Sigmoid colon (tissue), 7 donors: ENCODE measurements around the gene LRCH1. TPM values are rescaled to one million over a fixed set of nuclear protein-coding genes. Genes with fewer than 3 reads are reported as not detected.

Experiments used
- DNase-seq: peaks from one replicate; pipeline ENCODE4 v3.0.0-alpha.2; 2019
- H3K27ac ChIP-seq, 4 donors: fragments of 200-600 bp; sonication (generic); one replicate each; pipeline ENCODE4 v1.5.1; 2016 to 2019; ENCODE audit warnings: mild to moderate bottlenecking in 1 of 4
- H3K27me3 ChIP-seq, 3 donors: fragments of 200-600 bp; sonication (generic); one replicate each; pipeline ENCODE4 v1.5.1; 2019; ENCODE audit warnings: mild to moderate bottlenecking in 1 of 3
- H3K36me3 ChIP-seq, 4 donors: fragments of 200-600 bp; sonication (generic); one replicate each; pipeline ENCODE4 v1.5.1; 2016 to 2019
- H3K4me1 ChIP-seq, 4 donors: fragments of 200-600 bp; sonication (generic); one replicate each; pipeline ENCODE4 v1.5.1; 2017 to 2019
- H3K4me3 ChIP-seq, 4 donors: fragments of 200-600 bp; sonication (generic); one replicate each; pipeline ENCODE4 v1.5.1; 2017 to 2019; ENCODE audit warnings: mild to moderate bottlenecking in 2 of 4, moderate library complexity in 1 of 4
- H3K9me3 ChIP-seq, 4 donors: fragments of 200-600 bp in 3 of 4; sonication (generic) in 3 of 4; one replicate each; pipeline versions ENCODE4 v1.5.1 to v1.6.1; 2013 to 2019
- CTCF ChIP-seq, 4 experiments: fragments of 450-650 bp in 3 of 4; fragments of 200-600 bp in 1 of 4; IDR thresholded peaks; one replicate each; pipeline ENCODE4 v1.5.1; 2016 to 2019; ENCODE audit warnings: antibody characterized with exemption in 4 of 4, mild to moderate bottlenecking in 3 of 4, moderate library complexity in 2 of 4
- EP300 ChIP-seq, 4 donors: sonication (generic); formaldehyde crosslinking; IDR thresholded peaks; one replicate each; pipeline ENCODE4 v1.6.1; 2017; ENCODE audit warnings: antibody characterized with exemption in 4 of 4
- POLR2A ChIP-seq, 2 donors: fragments of 450-650 bp; IDR thresholded peaks; one replicate each; pipeline ENCODE4 v1.6.1; 2016; ENCODE audit warnings: antibody characterized with exemption in 2 of 2, mild to moderate bottlenecking in 2 of 2, moderate library complexity in 2 of 2
- POLR2AphosphoS5 ChIP-seq, 4 donors: sonication (generic); formaldehyde crosslinking; IDR thresholded peaks; one replicate each; pipeline ENCODE4 v1.6.1; 2017; ENCODE audit warnings: antibody characterized with exemption in 4 of 4
- WGBS, 2 donors: extraction: QIAGEN DNeasy Blood & Tissue Kit; methylation state at CpG; one replicate each; pipeline ENCODE4 v1.1.7; 2013; 5-methylcytosine and 5-hydroxymethylcytosine counted together
- intact Hi-C: fragments of 100-400 bp; cut with DNase I; formaldehyde crosslinking; loops from one replicate; pipeline ENCODE4 v1.15.1; 2023
- polyA plus RNA-seq, 3 donors: library from polyadenylated mRNA; stranded (reverse); fragments of 200-250 nt; gene quantifications; one replicate each; pipeline ENCODE4 v1.2.3, GENCODE V29; 2013
- total RNA-seq, 4 donors: library from RNA; depleted of rRNA; stranded (reverse); fragments of >200 nt; gene quantifications; one replicate each; pipeline ENCODE4 v1.1.0, GENCODE V29; 2016
- donor health status: healthy with polysubstance abuse.
- donor health status: Bipolar disorder and iron deficiency.
- donor health status: healthy.

The LRCH1 gene
- total and polyA plus RNA-seq, 7 donors, result 4.2 to 54.0 (median 32.4) TPM

- no peak overlapping the region for H3K4me3 ChIP-seq
- H3K36me3 ChIP-seq, result peaks cover 0 to 99% (median 36%) of the 10 kb centered on the region in 4 donors
- no peaks in the 10 kb centered on the region for H3K4me1 ChIP-seq
- no peak overlapping the region for H3K27ac ChIP-seq
- no peaks in the 10 kb centered on the region for H3K9me3 ChIP-seq
- no peaks in the 10 kb centered on the region for H3K27me3 ChIP-seq
- WGBS, 2 donors, result 95% methylated on average over 2 of the region's 2 CpGs
- TF ChIP-seq EP300 (IDR thresholded peaks at IDR 0.05), result no peak
- no peak for TF ChIP-seq POLR2A (IDR thresholded peaks at IDR 0.05)
- TF ChIP-seq POLR2AphosphoS5 (IDR thresholded peaks at IDR 0.05), result no peak
- no peak for TF ChIP-seq CTCF (IDR thresholded peaks at IDR 0.05)
- intact Hi-C loops, result no loop called here
- DNase-seq, result no peak
Observed at GRCh38 chr13:46778890-46779289, 225.9 kb downstream of the LRCH1 start.

GRCh38 chr13:46782066-46782465 is 229.1 kb downstream of the LRCH1 start:
- H3K36me3 ChIP-seq, result peaks cover 0 to 99% (median 36%) of the 10 kb centered on the region in 4 donors
- TF ChIP-seq POLR2AphosphoS5 (IDR thresholded peaks at IDR 0.05) (no peak), CTCF (IDR thresholded peaks at IDR 0.05) (no peak), POLR2A (IDR thresholded peaks at IDR 0.05) (no peak), EP300 (IDR thresholded peaks at IDR 0.05) (no peak)
- H3K4me1 ChIP-seq, result no peaks in the 10 kb centered on the region
- 93 to 96% methylated on average over 1 of the region's 1 CpG for WGBS, 2 donors
- no peaks in the 10 kb centered on the region for H3K27me3 ChIP-seq
- DNase-seq, result no peak
- H3K27ac ChIP-seq, result no peak overlapping the region
- no peaks in the 10 kb centered on the region for H3K9me3 ChIP-seq
- H3K4me3 ChIP-seq, result no peak overlapping the region
- intact Hi-C loops, result loop anchor here (10.0 kb wide), 1 partner anchor 57 kb away; no protein-coding TSS in a partner anchor

- intact Hi-C loops, result loop anchor here (10.0 kb wide), 1 partner anchor 58 kb away; no protein-coding TSS in a partner anchor
- Histone ChIP-seq H3K4me3 (no peak overlapping the region), H3K27me3 (no peaks in the 10 kb centered on the region), H3K36me3 (peaks cover 0 to 97% (median 33%) of the 10 kb centered on the region in 4 donors), H3K27ac (no peak overlapping the region), H3K9me3 (no peaks in the 10 kb centered on the region), H3K4me1 (no peaks in the 10 kb centered on the region)
- 92 to 94% methylated on average over 2 of the region's 2 CpGs for WGBS, 2 donors
- DNase-seq, result no peak
- no peak for TF ChIP-seq EP300 (IDR thresholded peaks at IDR 0.05)
- TF ChIP-seq CTCF (IDR thresholded peaks at IDR 0.05), result no peak
- TF ChIP-seq POLR2A (IDR thresholded peaks at IDR 0.05), result no peak
Observed at GRCh38 chr13:46782691-46783090, 229.7 kb downstream of the LRCH1 start.

GRCh38 chr13:46783504-46783903 is 230.5 kb downstream of the LRCH1 start:
- H3K4me1 ChIP-seq, result no peaks in the 10 kb centered on the region
- H3K27ac ChIP-seq, result no peak overlapping the region
- no peak for DNase-seq
- no peaks in the 10 kb centered on the region for H3K9me3 ChIP-seq
- 61 to 86% methylated on average over 3 of the region's 3 CpGs for WGBS, 2 donors
- no peak for TF ChIP-seq POLR2AphosphoS5 (IDR thresholded peaks at IDR 0.05)
- no peak for TF ChIP-seq EP300 (IDR thresholded peaks at IDR 0.05)
- TF ChIP-seq CTCF (IDR thresholded peaks at IDR 0.05), result no peak
- no peak for TF ChIP-seq POLR2A (IDR thresholded peaks at IDR 0.05)
- no peaks in the 10 kb centered on the region for H3K27me3 ChIP-seq
- H3K36me3 ChIP-seq, result peaks cover 0 to 98% (median 29%) of the 10 kb centered on the region in 4 donors
- no peak overlapping the region for H3K4me3 ChIP-seq
- intact Hi-C loops, result loop anchor here (10.0 kb wide), 1 partner anchor 59 kb away; no protein-coding TSS in a partner anchor

GRCh38 chr13:46795321-46795720 is 242.4 kb downstream of the LRCH1 start:
- intact Hi-C loops, result no loop called here
- no peak for TF ChIP-seq EP300 (IDR thresholded peaks at IDR 0.05)
- no peak for TF ChIP-seq POLR2AphosphoS5 (IDR thresholded peaks at IDR 0.05)
- TF ChIP-seq POLR2A (IDR thresholded peaks at IDR 0.05), result no peak
- TF ChIP-seq CTCF (IDR thresholded peaks at IDR 0.05), result no peak
- Histone ChIP-seq H3K27ac (no peak overlapping the region), H3K36me3 (peaks cover 5 to 19% (median 12%) of the 10 kb centered on the region in 4 donors), H3K9me3 (no peaks in the 10 kb centered on the region), H3K4me1 (peaks cover 0 to 43% (median 37%) of the 10 kb centered on the region in 4 donors), H3K27me3 (no peaks in the 10 kb centered on the region), H3K4me3 (no peak overlapping the region)
- no peak for DNase-seq
- WGBS, 2 donors, result 94 to 95% methylated on average over 6 of the region's 6 CpGs
